HepG2 (cell line): Measurements from ENCODE around the gene KDM3B. TPM values are rescaled to one million over a fixed set of nuclear protein-coding genes. Genes with fewer than 3 reads are reported as not detected.

Experiments
- ARHGAP35 ChIP-seq: sonication (generic); formaldehyde crosslinking; IDR thresholded peaks from 2 replicates; pipeline ENCODE4 v1.9.0; 2022; ENCODE audit warnings: mild to moderate bottlenecking, inconsistent platforms, moderate library complexity, missing genetic modification reagents, borderline replicate concordance
- ATAD3A ChIP-seq: sonication (generic); formaldehyde crosslinking; IDR thresholded peaks from 2 replicates; pipeline ENCODE4 v1.4.0; 2020; ENCODE audit warnings: missing genetic modification reagents
- ELF3 ChIP-seq: IDR thresholded peaks from 2 replicates; pipeline ENCODE4 v1.6.1; 2016; ENCODE audit warnings: missing genetic modification reagents, missing compliant biosample characterization
- HOXA5 ChIP-seq: sonication (generic); formaldehyde crosslinking; IDR thresholded peaks from 2 replicates; pipeline ENCODE4 v1.4.0; 2020; ENCODE audit warnings: missing genetic modification reagents
- NRL ChIP-seq: sonication (generic); formaldehyde crosslinking; IDR thresholded peaks from 2 replicates; pipeline ENCODE4 v1.5.0; 2020; ENCODE audit warnings: missing genetic modification reagents, mild to moderate bottlenecking, moderate library complexity, borderline replicate concordance
- PITX1 ChIP-seq: sonication (generic); formaldehyde crosslinking; IDR thresholded peaks from 2 replicates; pipeline ENCODE4 v1.5.1; 2020; ENCODE audit warnings: mild to moderate bottlenecking, missing genetic modification reagents
- ZFP37 ChIP-seq: sonication (generic); formaldehyde crosslinking; IDR thresholded peaks from 2 replicates; pipeline ENCODE4 v1.4.0; 2020; ENCODE audit warnings: missing genetic modification reagents, borderline replicate concordance
- ZNF124 ChIP-seq: sonication (generic); formaldehyde crosslinking; IDR thresholded peaks from 2 replicates; pipeline ENCODE4 v1.4.0; 2020; ENCODE audit warnings: missing genetic modification reagents
- ZNF225 ChIP-seq: sonication (generic); formaldehyde crosslinking; IDR thresholded peaks from 2 replicates; pipeline ENCODE4 v1.4.0; 2020; ENCODE audit warnings: mild to moderate bottlenecking, missing genetic modification reagents
- ZNF317 ChIP-seq: sonication (generic); formaldehyde crosslinking; IDR thresholded peaks from 2 replicates; pipeline ENCODE4 v1.5.0; 2020; ENCODE audit warnings: mild to moderate bottlenecking, missing genetic modification reagents
- ZNF329 ChIP-seq: sonication (generic); formaldehyde crosslinking; IDR thresholded peaks from 2 replicates; pipeline ENCODE4 v1.9.0; 2021; ENCODE audit warnings: low read depth, mild to moderate bottlenecking, missing genetic modification reagents
- ZNF772 ChIP-seq: sonication (generic); formaldehyde crosslinking; IDR thresholded peaks from 2 replicates; pipeline ENCODE4 v1.5.0; 2020; ENCODE audit warnings: mild to moderate bottlenecking, missing genetic modification reagents
- polyA plus RNA-seq, 8 experiments: library from polyadenylated mRNA; depleted of rRNA in 3 of 8; stranded (reverse) in 7 of 8; unstranded in 1 of 8; fragments of >200 nt; fragmentation: Illumina TruSeq in 4 of 8; extraction: Trizol in 4 of 8; gene quantifications; 2 replicates each; pipeline versions ENCODE4 v1.2.1 to v1.2.3, GENCODE V29; 2011 to 2016; ENCODE audit warnings: low read depth in 4 of 8, missing spikeins in 1 of 8, mixed read lengths in 1 of 8; ENCODE audit not compliant: insufficient read depth in 1 of 8
- total RNA-seq, 5 experiments: library from RNA; depleted of rRNA; stranded (reverse); fragments of >200 nt; fragmentation: Illumina TruSeq; extraction: Trizol; gene quantifications; 2 replicates each; pipeline ENCODE4 v1.2.3, GENCODE V29; 2016; ENCODE audit warnings: low read depth in 1 of 5
- TF ChIP-seq, protein P1 (sequence below): sonication (generic); formaldehyde crosslinking; conservative IDR thresholded peaks from 2 replicates; pipeline ENCODE4 v1.5.0; 2020; ENCODE audit warnings: missing genetic modification reagents
- TF ChIP-seq, protein P2 (sequence below): sonication (generic); formaldehyde crosslinking; IDR thresholded peaks from 2 replicates; pipeline ENCODE4 v1.5.0; 2020; ENCODE audit warnings: missing genetic modification reagents
- TF ChIP-seq, protein P3 (sequence below): sonication (generic); formaldehyde crosslinking; IDR thresholded peaks from 2 replicates; pipeline ENCODE4 v1.4.0; 2020; ENCODE audit warnings: missing genetic modification reagents, borderline replicate concordance
- TF ChIP-seq, protein P4 (sequence below): sonication (generic); formaldehyde crosslinking; IDR thresholded peaks from 2 replicates; pipeline ENCODE4 v1.4.0; 2020; ENCODE audit warnings: missing genetic modification reagents, mild to moderate bottlenecking, borderline replicate concordance
- TF ChIP-seq, protein P5 (sequence below): sonication (generic); formaldehyde crosslinking; conservative IDR thresholded peaks from 2 replicates; pipeline ENCODE4 v1.8.0; 2022; ENCODE audit warnings: low read depth, missing genetic modification reagents

The KDM3B gene
- total and polyA plus RNA-seq, 2 of the 13 experiments (the other 11 are each of a cell fraction or from before 2014, with no cell fraction given) = 19.7 to 34.3 TPM

DNA sequence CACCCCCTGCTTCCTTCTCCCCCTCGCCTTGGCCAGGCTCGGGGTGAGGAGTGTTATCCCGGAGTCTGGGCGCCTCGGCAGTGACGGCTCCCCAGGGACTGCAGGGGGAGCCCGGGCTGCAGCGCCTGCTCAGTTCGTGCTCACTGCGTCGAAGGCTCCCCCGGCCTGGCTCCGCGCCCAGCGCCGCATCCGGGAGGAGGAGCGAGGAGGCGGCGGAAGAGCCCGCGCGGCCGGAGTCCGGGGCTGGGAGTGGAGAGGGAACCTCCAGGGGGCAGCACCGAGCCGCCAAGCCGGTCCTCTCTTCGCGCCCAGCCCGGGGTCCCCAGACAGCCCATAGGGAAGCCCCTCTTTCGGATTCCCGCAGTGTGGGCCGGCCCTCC is 111.5 kb downstream of the KDM3B start (continued):
- TF ChIP-seq, protein P1, sequence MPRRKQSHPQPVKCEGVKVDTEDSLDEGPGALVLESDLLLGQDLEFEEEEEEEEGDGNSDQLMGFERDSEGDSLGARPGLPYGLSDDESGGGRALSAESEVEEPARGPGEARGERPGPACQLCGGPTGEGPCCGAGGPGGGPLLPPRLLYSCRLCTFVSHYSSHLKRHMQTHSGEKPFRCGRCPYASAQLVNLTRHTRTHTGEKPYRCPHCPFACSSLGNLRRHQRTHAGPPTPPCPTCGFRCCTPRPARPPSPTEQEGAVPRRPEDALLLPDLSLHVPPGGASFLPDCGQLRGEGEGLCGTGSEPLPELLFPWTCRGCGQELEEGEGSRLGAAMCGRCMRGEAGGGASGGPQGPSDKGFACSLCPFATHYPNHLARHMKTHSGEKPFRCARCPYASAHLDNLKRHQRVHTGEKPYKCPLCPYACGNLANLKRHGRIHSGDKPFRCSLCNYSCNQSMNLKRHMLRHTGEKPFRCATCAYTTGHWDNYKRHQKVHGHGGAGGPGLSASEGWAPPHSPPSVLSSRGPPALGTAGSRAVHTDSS (CRISPR knock-in tag) = no peak
- TF ChIP-seq ATAD3A (CRISPR knock-in tag) (no peak), ZNF124 (CRISPR knock-in tag) (peak; percentile 71; the same call in 1 of the 2 replicates), ZNF317 (0 out of 2 replicates have a peak, but pooled peaks have one; percentile 21), NRL (CRISPR knock-in tag) (peak; percentile 57; the same call in 1 of the 2 replicates), ZNF329 (0 out of 2 replicates have a peak, but pooled peaks have one; percentile 48), ZNF225 (CRISPR knock-in tag) (no peak), ZFP37 (CRISPR knock-in tag) (0 out of 2 replicates have a peak, but pooled peaks have one; percentile 33), HOXA5 (CRISPR knock-in tag) (peak; percentile 77), PITX1 (no peak), ZNF772 (CRISPR knock-in tag) (peak; percentile 66), ELF3 (CRISPR knock-in tag) (peak; percentile 83), ARHGAP35 (CRISPR knock-in tag) (no peak)
- TF ChIP-seq, protein P2, sequence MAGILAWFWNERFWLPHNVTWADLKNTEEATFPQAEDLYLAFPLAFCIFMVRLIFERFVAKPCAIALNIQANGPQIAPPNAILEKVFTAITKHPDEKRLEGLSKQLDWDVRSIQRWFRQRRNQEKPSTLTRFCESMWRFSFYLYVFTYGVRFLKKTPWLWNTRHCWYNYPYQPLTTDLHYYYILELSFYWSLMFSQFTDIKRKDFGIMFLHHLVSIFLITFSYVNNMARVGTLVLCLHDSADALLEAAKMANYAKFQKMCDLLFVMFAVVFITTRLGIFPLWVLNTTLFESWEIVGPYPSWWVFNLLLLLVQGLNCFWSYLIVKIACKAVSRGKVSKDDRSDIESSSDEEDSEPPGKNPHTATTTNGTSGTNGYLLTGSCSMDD (CRISPR knock-in tag) = no peak
- TF ChIP-seq, protein P3, sequence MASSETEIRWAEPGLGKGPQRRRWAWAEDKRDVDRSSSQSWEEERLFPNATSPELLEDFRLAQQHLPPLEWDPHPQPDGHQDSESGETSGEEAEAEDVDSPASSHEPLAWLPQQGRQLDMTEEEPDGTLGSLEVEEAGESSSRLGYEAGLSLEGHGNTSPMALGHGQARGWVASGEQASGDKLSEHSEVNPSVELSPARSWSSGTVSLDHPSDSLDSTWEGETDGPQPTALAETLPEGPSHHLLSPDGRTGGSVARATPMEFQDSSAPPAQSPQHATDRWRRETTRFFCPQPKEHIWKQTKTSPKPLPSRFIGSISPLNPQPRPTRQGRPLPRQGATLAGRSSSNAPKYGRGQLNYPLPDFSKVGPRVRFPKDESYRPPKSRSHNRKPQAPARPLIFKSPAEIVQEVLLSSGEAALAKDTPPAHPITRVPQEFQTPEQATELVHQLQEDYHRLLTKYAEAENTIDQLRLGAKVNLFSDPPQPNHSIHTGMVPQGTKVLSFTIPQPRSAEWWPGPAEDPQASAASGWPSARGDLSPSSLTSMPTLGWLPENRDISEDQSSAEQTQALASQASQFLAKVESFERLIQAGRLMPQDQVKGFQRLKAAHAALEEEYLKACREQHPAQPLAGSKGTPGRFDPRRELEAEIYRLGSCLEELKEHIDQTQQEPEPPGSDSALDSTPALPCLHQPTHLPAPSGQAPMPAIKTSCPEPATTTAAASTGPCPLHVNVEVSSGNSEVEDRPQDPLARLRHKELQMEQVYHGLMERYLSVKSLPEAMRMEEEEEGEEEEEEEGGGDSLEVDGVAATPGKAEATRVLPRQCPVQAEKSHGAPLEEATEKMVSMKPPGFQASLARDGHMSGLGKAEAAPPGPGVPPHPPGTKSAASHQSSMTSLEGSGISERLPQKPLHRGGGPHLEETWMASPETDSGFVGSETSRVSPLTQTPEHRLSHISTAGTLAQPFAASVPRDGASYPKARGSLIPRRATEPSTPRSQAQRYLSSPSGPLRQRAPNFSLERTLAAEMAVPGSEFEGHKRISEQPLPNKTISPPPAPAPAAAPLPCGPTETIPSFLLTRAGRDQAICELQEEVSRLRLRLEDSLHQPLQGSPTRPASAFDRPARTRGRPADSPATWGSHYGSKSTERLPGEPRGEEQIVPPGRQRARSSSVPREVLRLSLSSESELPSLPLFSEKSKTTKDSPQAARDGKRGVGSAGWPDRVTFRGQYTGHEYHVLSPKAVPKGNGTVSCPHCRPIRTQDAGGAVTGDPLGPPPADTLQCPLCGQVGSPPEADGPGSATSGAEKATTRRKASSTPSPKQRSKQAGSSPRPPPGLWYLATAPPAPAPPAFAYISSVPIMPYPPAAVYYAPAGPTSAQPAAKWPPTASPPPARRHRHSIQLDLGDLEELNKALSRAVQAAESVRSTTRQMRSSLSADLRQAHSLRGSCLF (CRISPR knock-in tag) = no peak
- TF ChIP-seq, protein P4, sequence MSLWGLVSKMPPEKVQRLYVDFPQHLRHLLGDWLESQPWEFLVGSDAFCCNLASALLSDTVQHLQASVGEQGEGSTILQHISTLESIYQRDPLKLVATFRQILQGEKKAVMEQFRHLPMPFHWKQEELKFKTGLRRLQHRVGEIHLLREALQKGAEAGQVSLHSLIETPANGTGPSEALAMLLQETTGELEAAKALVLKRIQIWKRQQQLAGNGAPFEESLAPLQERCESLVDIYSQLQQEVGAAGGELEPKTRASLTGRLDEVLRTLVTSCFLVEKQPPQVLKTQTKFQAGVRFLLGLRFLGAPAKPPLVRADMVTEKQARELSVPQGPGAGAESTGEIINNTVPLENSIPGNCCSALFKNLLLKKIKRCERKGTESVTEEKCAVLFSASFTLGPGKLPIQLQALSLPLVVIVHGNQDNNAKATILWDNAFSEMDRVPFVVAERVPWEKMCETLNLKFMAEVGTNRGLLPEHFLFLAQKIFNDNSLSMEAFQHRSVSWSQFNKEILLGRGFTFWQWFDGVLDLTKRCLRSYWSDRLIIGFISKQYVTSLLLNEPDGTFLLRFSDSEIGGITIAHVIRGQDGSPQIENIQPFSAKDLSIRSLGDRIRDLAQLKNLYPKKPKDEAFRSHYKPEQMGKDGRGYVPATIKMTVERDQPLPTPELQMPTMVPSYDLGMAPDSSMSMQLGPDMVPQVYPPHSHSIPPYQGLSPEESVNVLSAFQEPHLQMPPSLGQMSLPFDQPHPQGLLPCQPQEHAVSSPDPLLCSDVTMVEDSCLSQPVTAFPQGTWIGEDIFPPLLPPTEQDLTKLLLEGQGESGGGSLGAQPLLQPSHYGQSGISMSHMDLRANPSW (CRISPR knock-in tag) = no peak; the same call in 1 of the 2 replicates
- TF ChIP-seq, protein P5, sequence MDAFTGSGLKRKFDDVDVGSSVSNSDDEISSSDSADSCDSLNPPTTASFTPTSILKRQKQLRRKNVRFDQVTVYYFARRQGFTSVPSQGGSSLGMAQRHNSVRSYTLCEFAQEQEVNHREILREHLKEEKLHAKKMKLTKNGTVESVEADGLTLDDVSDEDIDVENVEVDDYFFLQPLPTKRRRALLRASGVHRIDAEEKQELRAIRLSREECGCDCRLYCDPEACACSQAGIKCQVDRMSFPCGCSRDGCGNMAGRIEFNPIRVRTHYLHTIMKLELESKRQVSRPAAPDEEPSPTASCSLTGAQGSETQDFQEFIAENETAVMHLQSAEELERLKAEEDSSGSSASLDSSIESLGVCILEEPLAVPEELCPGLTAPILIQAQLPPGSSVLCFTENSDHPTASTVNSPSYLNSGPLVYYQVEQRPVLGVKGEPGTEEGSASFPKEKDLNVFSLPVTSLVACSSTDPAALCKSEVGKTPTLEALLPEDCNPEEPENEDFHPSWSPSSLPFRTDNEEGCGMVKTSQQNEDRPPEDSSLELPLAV (CRISPR knock-in tag) = no peak
